Measurements from ENCODE around the gene USP1. TPM values are rescaled to one million over a fixed set of nuclear protein-coding genes. Genes with fewer than 3 reads are reported as not detected.

Gene USP1
- total RNA-seq, 2 experiments from 2014 or later: 26.2 to 28.3 TPM

GRCh38 chr1:62398377-62398776, 38.5 kb upstream of the USP1 start:
- POLR2A ChIA-PET: no interaction called here
- H3K9me3 ChIP-seq (ENCODE audit: control insufficient read depth in 1 of 2, insufficient read depth in 1 of 2, low read length in 2 of 2): no peaks in the 10 kb centered on the region
- no peaks in the 10 kb centered on the region for H3K4me1 Mint-ChIP-seq (ENCODE audit: low read depth)

GRCh38 chr1:62401034-62401760, 35.7 kb upstream of the USP1 start:
- intact Hi-C loops (cut with DNase I, micrococcal nuclease): no loop called here
- no peak for TF ChIP-seq CTCF (IDR thresholded peaks at IDR 0.05)
- Histone ChIP-seq H3K4me1 (ENCODE audit: insufficient read depth, low read length) (no peaks in the 10 kb centered on the region), H3K27ac (ENCODE audit: low read depth in 1 of 2, low read length in 2 of 2) (no peak overlapping the region), H3K4me3 (ENCODE audit: low read length) (no peak overlapping the region), H3K9me3 (ENCODE audit: control insufficient read depth in 1 of 2, insufficient read depth in 1 of 2, low read length in 2 of 2) (no peaks in the 10 kb centered on the region), H3K36me3 (ENCODE audit: insufficient read depth, low read length) (no peaks in the 10 kb centered on the region), H3K27me3 (ENCODE audit: control insufficient read depth in 1 of 2, insufficient read depth in 2 of 2, low read length in 2 of 2) (no peaks in the 10 kb centered on the region)
- Mint-ChIP-seq H3K9me3 (no peaks in the 10 kb centered on the region), H3K4me3 (no peak overlapping the region), H3K4me1 (ENCODE audit: low read depth) (no peaks in the 10 kb centered on the region), H3K27ac (no peak overlapping the region), H3K27me3 (no peaks in the 10 kb centered on the region), H3K36me3 (ENCODE audit: low read depth) (no peaks in the 10 kb centered on the region)
- DNase-seq: no peak
- ATAC-seq (ENCODE audit: poor library complexity): no peak
- CTCF ChIA-PET: interaction anchor here (1.3 kb wide), 1 partner anchor 225 kb away, joined by 4 read pairs; no protein-coding TSS in a partner anchor
- POLR2A ChIA-PET: interaction anchor here (0.5 kb wide), 2 partner anchors 13 to 19 kb away, joined by 3 read pairs; no protein-coding TSS in a partner anchor

More at GRCh38 chr1:62398377-62398776, 38.5 kb upstream of the USP1 start:
- H3K4me3 Mint-ChIP-seq: no peak overlapping the region
- no peak for TF ChIP-seq CTCF (IDR thresholded peaks at IDR 0.05)
- no peaks in the 10 kb centered on the region for H3K4me1 ChIP-seq (ENCODE audit: insufficient read depth, low read length)
- ATAC-seq (ENCODE audit: poor library complexity) (no peak), DNase-seq (no peak)
- no peak overlapping the region for H3K27ac ChIP-seq (ENCODE audit: low read depth in 1 of 2, low read length in 2 of 2)
- intact Hi-C loops (cut with DNase I, micrococcal nuclease): no loop called here
- no peaks in the 10 kb centered on the region for H3K36me3 ChIP-seq (ENCODE audit: insufficient read depth, low read length)
- H3K36me3 Mint-ChIP-seq (ENCODE audit: low read depth): no peaks in the 10 kb centered on the region
- CTCF ChIA-PET: no interaction called here
- no peak overlapping the region for H3K27ac Mint-ChIP-seq
- H3K27me3 Mint-ChIP-seq: no peaks in the 10 kb centered on the region
- H3K9me3 Mint-ChIP-seq: no peaks in the 10 kb centered on the region
- no peak overlapping the region for H3K4me3 ChIP-seq (ENCODE audit: low read length)
- no peaks in the 10 kb centered on the region for H3K27me3 ChIP-seq (ENCODE audit: control insufficient read depth in 1 of 2, insufficient read depth in 2 of 2, low read length in 2 of 2)

- Histone ChIP-seq H3K9me3 (ENCODE audit: control insufficient read depth in 1 of 2, insufficient read depth in 1 of 2, low read length in 2 of 2) (no peaks in the 10 kb centered on the region), H3K36me3 (ENCODE audit: insufficient read depth, low read length) (no peaks in the 10 kb centered on the region), H3K4me3 (ENCODE audit: low read length) (no peak overlapping the region), H3K4me1 (ENCODE audit: insufficient read depth, low read length) (no peaks in the 10 kb centered on the region), H3K27me3 (ENCODE audit: control insufficient read depth in 1 of 2, insufficient read depth in 2 of 2, low read length in 2 of 2) (no peaks in the 10 kb centered on the region), H3K27ac (ENCODE audit: low read depth in 1 of 2, low read length in 2 of 2) (no peak overlapping the region)
- Mint-ChIP-seq H3K27me3 (no peaks in the 10 kb centered on the region), H3K4me3 (no peak overlapping the region), H3K36me3 (ENCODE audit: low read depth) (no peaks in the 10 kb centered on the region), H3K4me1 (ENCODE audit: low read depth) (no peaks in the 10 kb centered on the region), H3K9me3 (no peaks in the 10 kb centered on the region), H3K27ac (no peak overlapping the region)
- DNase-seq (no peak), ATAC-seq (ENCODE audit: poor library complexity) (no peak)
- no peak for TF ChIP-seq CTCF (IDR thresholded peaks at IDR 0.05)
- CTCF ChIA-PET: interaction anchor here (1.7 to 3.1 kb wide), 2 partner anchors 14 to 230 kb away, joined by 4 to 10 read pairs; no protein-coding TSS in a partner anchor
- intact Hi-C loops (cut with DNase I, micrococcal nuclease): loop anchor here in 1 of 2 experiments (5.0 kb wide), 1 partner anchor 342 kb away; no protein-coding TSS in a partner anchor
- POLR2A ChIA-PET: no interaction called here
These were observed 31.6 kb upstream of the USP1 start for GRCh38 chr1:62405247-62405646.
